NCI-H1436 treated with DMSO at 0.1 percent for 48 hours (cell line): Measurements from ENCODE around the gene PYURF.
A peak's percentile ranks its signal among the peaks of the same experiment; 100 is the strongest.

Experiments used
- DNase-seq: peaks from one replicate; lab custom pipeline; 2025; lab: John Stamatoyannopoulos, UW

PYURF gene

GRCh38 chr4:88523325-88524129 is at the start of gene PYURF:
Gene PYURF, minus strand, starts transcription at chr4:88523776. Its CDS starts 76 bp downstream, at chr4:88523700.
- peak; percentile 53 for DNase-seq

- no peak for DNase-seq
Observed at GRCh38 chr4:88570001-88570400, 46.4 kb upstream of the PYURF start.

- DNase-seq = no peak
Observed at GRCh38 chr4:88567591-88567990, 44.0 kb upstream of the PYURF start.

- no peak for DNase-seq
Observed at GRCh38 chr4:88549815-88550214, 26.2 kb upstream of the PYURF start.

GRCh38 chr4:88539322-88540068 is 15.9 kb upstream of the PYURF start:
- DNase-seq = peak; percentile 22

- no peak for DNase-seq
Observed at GRCh38 chr4:88537709-88538108, 14.1 kb upstream of the PYURF start.

- DNase-seq = no peak
Observed at GRCh38 chr4:88535090-88535755, 11.6 kb upstream of the PYURF start.

- no peak for DNase-seq
Observed at GRCh38 chr4:88533937-88534750, 10.6 kb upstream of the PYURF start.

- DNase-seq = no peak
Observed at GRCh38 chr4:88533088-88533790, 9.7 kb upstream of the PYURF start.

GRCh38 chr4:88531549-88531948 is 8.0 kb upstream of the PYURF start:
- DNase-seq = no peak

- no peak for DNase-seq
Observed at GRCh38 chr4:88528861-88529260, 5.3 kb upstream of the PYURF start.

- no peak for DNase-seq
Observed at GRCh38 chr4:88527787-88528186, 4.2 kb upstream of the PYURF start.

GRCh38 chr4:88526221-88526815 is 2.7 kb upstream of the PYURF start:
- peak; percentile 1 for DNase-seq

GRCh38 chr4:88524171-88524570 is 595 bp upstream of the PYURF start:
- DNase-seq = no peak

GRCh38 chr4:88522702-88523324 is 763 bp downstream of the PYURF start:
- no peak for DNase-seq

- DNase-seq = no peak
Observed at GRCh38 chr4:88518911-88519310, 4.7 kb downstream of the PYURF start.

GRCh38 chr4:88517825-88518224 is 5.8 kb downstream of the PYURF start:
- no peak for DNase-seq

GRCh38 chr4:88516746-88517145 is 6.8 kb downstream of the PYURF start:
- no peak for DNase-seq

- DNase-seq = no peak
Observed at GRCh38 chr4:88514557-88515511, 8.7 kb downstream of the PYURF start.
